Measurements from ENCODE around the gene MAP4K3.

Gene MAP4K3

GRCh38 chr2:39243469-39244123, 193.5 kb downstream of the MAP4K3 start, which contains the start of gene CDKL4:
CDKL4 (minus strand) TSS chr2:39243970.
- DNase-seq (ENCODE audit: low spot score): no peak

- no peak for DNase-seq (ENCODE audit: low spot score)
These were observed 195.5 kb downstream of the MAP4K3 start for GRCh38 chr2:39241588-39241987.

GRCh38 chr2:39240758-39241157, 196.3 kb downstream of the MAP4K3 start:
- DNase-seq (ENCODE audit: low spot score): no peak

GRCh38 chr2:39234754-39235153, 202.3 kb downstream of the MAP4K3 start:
- DNase-seq (ENCODE audit: low spot score): no peak

GRCh38 chr2:39232141-39232540, 204.9 kb downstream of the MAP4K3 start:
- no peak for DNase-seq (ENCODE audit: low spot score)

GRCh38 chr2:39228413-39229209, 208.5 kb downstream of the MAP4K3 start:
- no peak for DNase-seq (ENCODE audit: low spot score)

- DNase-seq (ENCODE audit: low spot score): peak; percentile 53
These were observed 209.3 kb downstream of the MAP4K3 start for GRCh38 chr2:39227628-39228412.

- no peak for DNase-seq (ENCODE audit: low spot score)
These were observed 211.5 kb downstream of the MAP4K3 start for GRCh38 chr2:39225567-39225966.

- DNase-seq (ENCODE audit: low spot score): no peak
These were observed 213.2 kb downstream of the MAP4K3 start for GRCh38 chr2:39223909-39224308.

GRCh38 chr2:39221459-39221858, 215.6 kb downstream of the MAP4K3 start:
- DNase-seq (ENCODE audit: low spot score): no peak

GRCh38 chr2:39220136-39220535, 216.9 kb downstream of the MAP4K3 start:
- no peak for DNase-seq (ENCODE audit: low spot score)

- no peak for DNase-seq (ENCODE audit: low spot score)
These were observed 218.7 kb downstream of the MAP4K3 start for GRCh38 chr2:39218391-39218790.

- DNase-seq (ENCODE audit: low spot score): no peak
These were observed 219.9 kb downstream of the MAP4K3 start for GRCh38 chr2:39217192-39217550.

GRCh38 chr2:39216346-39217191, 220.5 kb downstream of the MAP4K3 start:
- DNase-seq (ENCODE audit: low spot score): peak; percentile 18

- DNase-seq (ENCODE audit: low spot score): no peak
These were observed 221.5 kb downstream of the MAP4K3 start for GRCh38 chr2:39215545-39215944.

- no peak for DNase-seq (ENCODE audit: low spot score)
These were observed 224.1 kb downstream of the MAP4K3 start for GRCh38 chr2:39213015-39213414.

GRCh38 chr2:39210846-39211245, 226.2 kb downstream of the MAP4K3 start:
- no peak for DNase-seq (ENCODE audit: low spot score)

GRCh38 chr2:39203382-39203781, 233.7 kb downstream of the MAP4K3 start:
- no peak for DNase-seq (ENCODE audit: low spot score)

- no peak for DNase-seq (ENCODE audit: low spot score)
These were observed 234.3 kb downstream of the MAP4K3 start for GRCh38 chr2:39202639-39203369.
